CD14-positive monocyte (primary cell): ENCODE data around the gene CHFR. TPM values are rescaled to one million over a fixed set of nuclear protein-coding genes. Genes with fewer than 3 reads are reported as not detected.

Experiments used
- DNase-seq, 3 donors: peaks; one replicate each; pipeline ENCODE4 v3.0.0-alpha.2; 2011 to 2022
- H2AFZ ChIP-seq: 2 replicates; pipeline ENCODE4 v1.6.0; 2012; ENCODE audit warnings: mild to moderate bottlenecking, low read depth, low read length, inconsistent platforms; ENCODE audit not compliant: insufficient read depth, poor library complexity, severe bottlenecking
- H3K27ac ChIP-seq, 2 donors: 1 replicate in 1 of 2; 2 replicates in 1 of 2; pipeline ENCODE4 v1.5.1; 2012 to 2013; ENCODE audit warnings: low read length in 2 of 2, control low read depth in 1 of 2, inconsistent platforms in 1 of 2, low read depth in 1 of 2, mild to moderate bottlenecking in 1 of 2
- H3K27me3 ChIP-seq, 2 donors: one replicate each; pipeline versions ENCODE4 v1.6.0 to v1.6.1; 2011 to 2013; ENCODE audit warnings: low read length in 2 of 2; ENCODE audit not compliant: control insufficient read depth in 2 of 2, insufficient read depth in 2 of 2
- H3K36me3 ChIP-seq, 2 donors: replicated peaks in 1 of 2; 1 replicate in 1 of 2; 2 replicates in 1 of 2; pipeline versions ENCODE4 v1.5.1 to v1.6.1; 2012 to 2013; ENCODE audit warnings: low read length in 2 of 2, control low read depth in 1 of 2, inconsistent platforms in 1 of 2, mild to moderate bottlenecking in 1 of 2; ENCODE audit not compliant: insufficient read depth in 2 of 2, control insufficient read depth in 1 of 2
- H3K4me1 ChIP-seq, 2 donors: 1 replicate in 1 of 2; 2 replicates in 1 of 2; pipeline versions ENCODE4 v1.5.1 to v1.6.1; 2012 to 2013; ENCODE audit warnings: low read length in 2 of 2, control low read depth in 1 of 2, inconsistent platforms in 1 of 2, mild to moderate bottlenecking in 1 of 2, moderate library complexity in 1 of 2; ENCODE audit not compliant: insufficient read depth in 2 of 2, control insufficient read depth in 1 of 2
- H3K4me2 ChIP-seq: replicated peaks from 2 replicates; pipeline ENCODE3; 2012; ENCODE audit warnings: low read length, moderate library complexity, mild to moderate bottlenecking; ENCODE audit not compliant: poor library complexity, severe bottlenecking; ENCODE audit errors: extremely low read depth
- H3K4me3 ChIP-seq, 3 experiments: fragments of 200-600 bp in 1 of 3; sonication (generic) in 1 of 3; replicated peaks in 1 of 3; 1 replicate in 2 of 3; 2 replicates in 1 of 3; pipeline ENCODE4 v1.5.1; 2011 to 2013; ENCODE audit warnings: low read length in 3 of 3, mild to moderate bottlenecking in 3 of 3, control low read depth in 2 of 3, low read depth in 2 of 3, inconsistent platforms in 1 of 3, moderate library complexity in 1 of 3
- H3K79me2 ChIP-seq: 2 replicates; pipeline ENCODE4 v1.6.0; 2012; ENCODE audit warnings: mild to moderate bottlenecking, control low read depth, inconsistent platforms, low read length, moderate library complexity; ENCODE audit not compliant: insufficient read depth
- H3K9ac ChIP-seq: 2 replicates; pipeline ENCODE4 v1.6.0; 2017; ENCODE audit warnings: low read length, mild to moderate bottlenecking; ENCODE audit not compliant: insufficient read depth, poor library complexity, severe bottlenecking
- H3K9me3 ChIP-seq, 2 donors: replicated peaks in 1 of 2; 1 replicate in 1 of 2; 2 replicates in 1 of 2; pipeline versions ENCODE4 v1.5.1 to v1.6.1; 2012 to 2013; ENCODE audit warnings: low read length in 2 of 2, control low read depth in 1 of 2; ENCODE audit not compliant: control insufficient read depth in 1 of 2, insufficient read depth in 1 of 2
- H4K20me1 ChIP-seq: 2 replicates; pipeline ENCODE4 v1.6.0; 2012; ENCODE audit warnings: mild to moderate bottlenecking, low read length, control low read depth, moderate library complexity; ENCODE audit not compliant: insufficient read depth
- H3K27ac Mint-ChIP-seq, 7 donors: one replicate each; pipeline ENCODE4 v1.8.0; 2020; ENCODE audit warnings: mild to moderate bottlenecking in 7 of 7, mixed read lengths in 7 of 7, moderate library complexity in 6 of 7, inconsistent platforms in 2 of 7
- H3K27me3 Mint-ChIP-seq, 3 donors: one replicate each; pipeline ENCODE4 v1.8.0; 2021 to 2022; ENCODE audit warnings: low read depth in 3 of 3, mild to moderate bottlenecking in 3 of 3, mixed read lengths in 3 of 3, moderate library complexity in 3 of 3, inconsistent platforms in 1 of 3
- H3K36me3 Mint-ChIP-seq, 2 donors: one replicate each; pipeline ENCODE4 v1.8.0; 2020; ENCODE audit warnings: mixed read lengths in 2 of 2, inconsistent platforms in 1 of 2, mild to moderate bottlenecking in 1 of 2
- H3K4me1 Mint-ChIP-seq: one replicate; pipeline ENCODE4 v1.8.0; 2020; ENCODE audit warnings: mild to moderate bottlenecking, mixed read lengths
- H3K4me3 Mint-ChIP-seq, 2 donors: one replicate each; pipeline ENCODE4 v1.8.0; 2020; ENCODE audit warnings: mild to moderate bottlenecking in 2 of 2, mixed read lengths in 2 of 2, moderate library complexity in 1 of 2
- H3K9me3 Mint-ChIP-seq, 7 donors: one replicate each; pipeline ENCODE4 v1.8.0; 2020 to 2022; ENCODE audit warnings: mixed read lengths in 7 of 7, mild to moderate bottlenecking in 6 of 7, moderate library complexity in 6 of 7, inconsistent platforms in 2 of 7
- WGBS: methylation state at CpG from one replicate; pipeline ENCODE4 v1.1.5; 2013; ENCODE audit warnings: missing lambda C conversion rate; ENCODE audit not compliant: insufficient coverage; 5-methylcytosine and 5-hydroxymethylcytosine counted together
- intact Hi-C, 2 donors: fragments of 100-400 bp; cut with micrococcal nuclease; formaldehyde crosslinking; loops; one replicate each; pipeline versions ENCODE4 v1.15.0 to v1.15.1; 2023
- polyA plus RNA-seq, 3 donors: library from polyadenylated mRNA; depleted of rRNA in 1 of 3; unstranded in 2 of 3; stranded (reverse) in 1 of 3; fragments of 300-500 nt in 2 of 3; fragments of >200 nt in 1 of 3; fragmentation: Illumina TruSeq in 2 of 3; gene quantifications; 1 replicate in 2 of 3; 2 replicates in 1 of 3; pipeline ENCODE4 v1.2.3, GENCODE V29; 2012 to 2021
- TF ChIP-seq, protein P1 (sequence below): fragments of 200-600 bp; IDR thresholded peaks from one replicate; pipeline ENCODE4 v1.8.0; 2022; ENCODE audit warnings: antibody characterized with exemption, mild to moderate bottlenecking

The CHFR gene
- polyA plus RNA-seq, 3 donors, result 28.0 to 76.3 (median 39.3) TPM

DNA sequence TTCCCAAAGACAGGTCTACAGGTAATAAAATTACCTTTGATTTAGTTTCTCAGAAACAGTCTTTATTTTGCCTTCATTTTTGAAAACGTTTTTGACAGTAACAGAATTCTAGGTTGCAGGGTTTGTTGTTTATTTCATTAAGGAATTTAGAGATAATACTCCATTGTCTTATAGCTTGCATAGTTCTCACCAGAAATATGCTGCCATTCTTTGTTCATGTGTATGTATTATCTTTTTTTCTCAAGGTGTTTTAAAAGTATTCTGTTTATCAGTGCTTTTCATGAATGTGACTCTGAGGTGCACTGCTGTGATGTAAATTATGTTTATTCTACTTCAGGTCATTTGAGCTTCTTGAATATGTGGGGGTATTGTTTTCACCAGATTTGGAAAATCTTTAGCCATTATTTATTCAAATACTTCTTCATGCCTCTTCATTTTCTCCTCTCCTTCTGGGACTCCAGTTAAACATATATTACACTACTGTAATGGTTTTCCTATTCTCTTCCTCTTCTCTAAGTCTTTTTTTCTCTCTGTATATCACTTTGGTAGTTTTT, 36.0 kb upstream of the CHFR start:
- DNase-seq, result no peak
- no peaks in the 10 kb centered on the region for H3K4me1 Mint-ChIP-seq
- H3K4me1 ChIP-seq, result no peaks in the 10 kb centered on the region
- intact Hi-C loops, result no loop called here
- H3K4me3 Mint-ChIP-seq, result no peak overlapping the region
- H3K36me3 Mint-ChIP-seq, result peaks cover 0 to 19% of the 10 kb centered on the region in 2 donors
- peaks cover 0 to 19% of the 10 kb centered on the region in 2 donors for H3K36me3 ChIP-seq
- TF ChIP-seq, protein P1, sequence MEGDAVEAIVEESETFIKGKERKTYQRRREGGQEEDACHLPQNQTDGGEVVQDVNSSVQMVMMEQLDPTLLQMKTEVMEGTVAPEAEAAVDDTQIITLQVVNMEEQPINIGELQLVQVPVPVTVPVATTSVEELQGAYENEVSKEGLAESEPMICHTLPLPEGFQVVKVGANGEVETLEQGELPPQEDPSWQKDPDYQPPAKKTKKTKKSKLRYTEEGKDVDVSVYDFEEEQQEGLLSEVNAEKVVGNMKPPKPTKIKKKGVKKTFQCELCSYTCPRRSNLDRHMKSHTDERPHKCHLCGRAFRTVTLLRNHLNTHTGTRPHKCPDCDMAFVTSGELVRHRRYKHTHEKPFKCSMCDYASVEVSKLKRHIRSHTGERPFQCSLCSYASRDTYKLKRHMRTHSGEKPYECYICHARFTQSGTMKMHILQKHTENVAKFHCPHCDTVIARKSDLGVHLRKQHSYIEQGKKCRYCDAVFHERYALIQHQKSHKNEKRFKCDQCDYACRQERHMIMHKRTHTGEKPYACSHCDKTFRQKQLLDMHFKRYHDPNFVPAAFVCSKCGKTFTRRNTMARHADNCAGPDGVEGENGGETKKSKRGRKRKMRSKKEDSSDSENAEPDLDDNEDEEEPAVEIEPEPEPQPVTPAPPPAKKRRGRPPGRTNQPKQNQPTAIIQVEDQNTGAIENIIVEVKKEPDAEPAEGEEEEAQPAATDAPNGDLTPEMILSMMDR, result no peak
- no peak overlapping the region for H3K4me2 ChIP-seq
- H3K27me3 ChIP-seq, result no peaks in the 10 kb centered on the region
- no peaks in the 10 kb centered on the region for H3K79me2 ChIP-seq
- H3K27me3 Mint-ChIP-seq, result peaks cover 0 to 2% (median 0%) of the 10 kb centered on the region in 3 donors
- H3K4me3 ChIP-seq, result peak overlapping the region in 1 of 3 experiments; percentile 37
- peaks cover 70 to 100% of the 10 kb centered on the region in 2 donors for H3K9me3 ChIP-seq
- no peaks in the 10 kb centered on the region for H4K20me1 ChIP-seq
- no peak overlapping the region for H3K27ac Mint-ChIP-seq
- H3K9ac ChIP-seq, result no peak overlapping the region
- no peak overlapping the region for H3K27ac ChIP-seq
- H2AFZ ChIP-seq, result no peak overlapping the region
- peaks cover 60 to 98% (median 94%) of the 10 kb centered on the region in 7 donors for H3K9me3 Mint-ChIP-seq
- WGBS, result no CpG with 5 or more reads among the region's 1 CpG

DNA sequence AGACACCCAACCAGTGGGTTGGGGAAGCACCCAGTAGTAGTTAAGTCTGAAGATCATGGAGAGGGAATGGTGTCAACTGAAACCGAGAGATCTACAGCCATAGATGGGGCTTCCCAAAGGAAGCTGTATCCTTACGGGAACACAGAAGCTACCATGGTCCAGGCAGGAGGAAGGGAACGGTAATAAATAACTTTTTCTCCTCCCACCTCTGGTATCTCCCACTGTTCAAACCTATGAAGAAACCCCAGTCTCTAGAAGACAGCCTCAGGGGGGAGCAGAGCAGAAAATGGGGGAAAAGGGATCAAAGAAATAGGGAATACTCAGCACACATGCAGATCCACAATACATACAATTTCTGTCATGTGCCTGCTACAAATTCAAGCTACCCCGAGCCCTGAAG, 35.3 kb upstream of the CHFR start:
- H3K9ac ChIP-seq, result no peak overlapping the region
- Mint-ChIP-seq H3K4me3 (no peak overlapping the region), H3K36me3 (peaks cover 0 to 14% of the 10 kb centered on the region in 2 donors), H3K27me3 (peaks cover 0 to 2% (median 0%) of the 10 kb centered on the region in 3 donors), H3K9me3 (peaks cover 67 to 99% (median 97%) of the 10 kb centered on the region in 7 donors), H3K27ac (no peak overlapping the region), H3K4me1 (no peaks in the 10 kb centered on the region)
- H3K4me2 ChIP-seq, result no peak overlapping the region
- H3K36me3 ChIP-seq, result peaks cover 0 to 19% of the 10 kb centered on the region in 2 donors
- no peaks in the 10 kb centered on the region for H3K79me2 ChIP-seq
- H2AFZ ChIP-seq, result no peak overlapping the region
- no peaks in the 10 kb centered on the region for H3K27me3 ChIP-seq
- WGBS, result 88% methylated on average over 1 of the region's 4 CpGs
- H4K20me1 ChIP-seq, result no peaks in the 10 kb centered on the region
- no peak overlapping the region for H3K27ac ChIP-seq
- TF ChIP-seq, protein P1, result no peak
- no peaks in the 10 kb centered on the region for H3K4me1 ChIP-seq
- no peak for DNase-seq
- H3K4me3 ChIP-seq, result no peak overlapping the region
- intact Hi-C loops, result no loop called here
- peaks cover 73 to 100% of the 10 kb centered on the region in 2 donors for H3K9me3 ChIP-seq
